HCT116 (cell line): Measurements from ENCODE around the gene BMAL1. TPM values are rescaled to one million over a fixed set of nuclear protein-coding genes. Genes with fewer than 3 reads are reported as not detected.

Source experiments
- ATAC-seq: fragments of 200-7000 bp; cut with Tn5 transposase; 2 replicates; pipeline ENCODE4 v1.9.1; 2020; ENCODE audit warnings: mild to moderate bottlenecking, moderate library complexity
- BruUV-seq: library from RNA; stranded (reverse); fragments of 400-500 nt; replicated peaks from 2 replicates; lab custom pipeline; 2021; lab: Mats Ljungman, UMichigan
- CTCF ChIA-PET: fragments of 300-600 bp; sonication (Branson Sonifier 250); formaldehyde crosslinking; loops from one replicate; lab custom pipeline; 2021; ENCODE audit warnings: antibody characterized with exemption; lab: Charles Lee
- POLR2A ChIA-PET: fragments of 300-600, 350-600 bp; sonication (Branson Sonifier 250); formaldehyde crosslinking; loops from one replicate; lab custom pipeline; 2021; ENCODE audit warnings: antibody characterized with exemption; lab: Charles Lee
- RAD21 ChIA-PET, 2 experiments: fragments of 300-600 bp; sonication (Branson Sonifier 250); formaldehyde crosslinking; loops; one replicate each; lab custom pipeline; 2023; ENCODE audit warnings: low total read pairs in 2 of 2; ENCODE audit not compliant: uncharacterized antibody in 2 of 2, unreplicated experiment in 2 of 2, low non-redundant PET in 1 of 2; lab: Charles Lee
- DNase-seq: peaks from one replicate; pipeline ENCODE4 v3.0.0-alpha.2; 2010; ENCODE audit warnings: low read depth, low spot score
- H2AFZ ChIP-seq: fragments of 200-600 bp; shearing (Covaris generic), sonication (generic); 2 replicates; pipeline ENCODE4 v1.6.1; 2017; ENCODE audit warnings: low read depth, mixed run types, mixed read lengths, antibody characterized with exemption, low read length; ENCODE audit not compliant: poor library complexity, severe bottlenecking
- H3K27ac ChIP-seq: 2 replicates; pipeline ENCODE4 v1.5.1; 2012; ENCODE audit warnings: low read depth, low read length
- H3K27me3 ChIP-seq: fragments of 200-600 bp; sonication (generic); 2 replicates; pipeline ENCODE4 v1.6.1; 2016; ENCODE audit warnings: mixed run types, low read length, mixed read lengths; ENCODE audit not compliant: insufficient read depth
- H3K36me3 ChIP-seq, 2 experiments: fragments of 200-500 bp in 1 of 2; fragments of 200-600 bp in 1 of 2; sonication (Bioruptor generic) in 1 of 2; sonication (generic) in 1 of 2; 2 replicates each; pipeline versions ENCODE4 v1.5.1 to v1.6.1; 2014 to 2016; ENCODE audit warnings: low read length in 2 of 2, inconsistent platforms in 1 of 2, mixed read lengths in 1 of 2, mixed run types in 1 of 2; ENCODE audit not compliant: insufficient read depth in 2 of 2, control insufficient read depth in 1 of 2
- H3K4me1 ChIP-seq, 2 experiments: fragments of 200-600 bp in 1 of 2; sonication (generic) in 1 of 2; 2 replicates each; pipeline versions ENCODE4 v1.5.1 to v1.6.1; 2012 to 2017; ENCODE audit warnings: low read length in 2 of 2, inconsistent platforms in 1 of 2, mild to moderate bottlenecking in 1 of 2, mixed read lengths in 1 of 2, mixed run types in 1 of 2, moderate library complexity in 1 of 2; ENCODE audit not compliant: insufficient read depth in 2 of 2, control insufficient read depth in 1 of 2
- H3K4me2 ChIP-seq: fragments of 200-600 bp; sonication (generic); 2 replicates; pipeline ENCODE4 v1.6.1; 2017; ENCODE audit warnings: mixed run types, low read length, mixed read lengths
- H3K4me3 ChIP-seq, 2 experiments: fragments of 200-600 bp in 1 of 2; sonication (generic) in 1 of 2; replicated peaks in 1 of 2; 2 replicates each; pipeline ENCODE4 v1.5.1; 2011 to 2016; ENCODE audit warnings: low read length in 2 of 2, control low read depth in 1 of 2, low read depth in 1 of 2, mild to moderate bottlenecking in 1 of 2, mixed read lengths in 1 of 2, mixed run types in 1 of 2
- H3K79me2 ChIP-seq: fragments of 200-600 bp; sonication (generic); 2 replicates; pipeline ENCODE4 v1.6.1; 2017; ENCODE audit warnings: mild to moderate bottlenecking, mixed run types, low read length, moderate library complexity, mixed read lengths; ENCODE audit not compliant: insufficient read depth
- H3K9ac ChIP-seq: fragments of 200-600 bp; sonication (generic); 2 replicates; pipeline ENCODE4 v1.6.1; 2016; ENCODE audit warnings: low read length, mixed read lengths
- H3K9me2 ChIP-seq: fragments of 200-600 bp; sonication (generic), shearing (Covaris generic); 2 replicates; pipeline ENCODE4 v1.6.1; 2017; ENCODE audit warnings: mixed run types, mild to moderate bottlenecking, moderate library complexity; ENCODE audit not compliant: insufficient read depth
- H3K9me3 ChIP-seq, 2 experiments: fragments of 200-500 bp in 1 of 2; fragments of 200-600 bp in 1 of 2; sonication (Bioruptor generic) in 1 of 2; sonication (generic) in 1 of 2; 2 replicates each; pipeline ENCODE4 v1.6.1; 2014 to 2017; ENCODE audit warnings: low read length in 2 of 2, mixed read lengths in 2 of 2, inconsistent platforms in 1 of 2, low read depth in 1 of 2, mild to moderate bottlenecking in 1 of 2, mixed run types in 1 of 2, moderate library complexity in 1 of 2; ENCODE audit not compliant: control insufficient read depth in 1 of 2, insufficient read depth in 1 of 2
- H4K20me1 ChIP-seq: fragments of 200-600 bp; sonication (generic), shearing (Covaris generic); 2 replicates; pipeline ENCODE4 v1.6.1; 2017; ENCODE audit warnings: mixed run types, mild to moderate bottlenecking, moderate library complexity; ENCODE audit not compliant: insufficient read depth
- ELF1 ChIP-seq: IDR thresholded peaks from 2 replicates; pipeline ENCODE4 v1.6.1; 2012; ENCODE audit warnings: low read depth, borderline replicate concordance
- FOSL1 ChIP-seq: IDR thresholded peaks from 2 replicates; pipeline ENCODE4 v1.6.1; 2012; ENCODE audit warnings: low read depth
- JUND ChIP-seq: IDR thresholded peaks from 2 replicates; pipeline ENCODE4 v1.6.1; 2012
- REST ChIP-seq: IDR thresholded peaks from 2 replicates; pipeline ENCODE4 v1.6.1; 2012; ENCODE audit warnings: low read depth
- YY1 ChIP-seq: IDR thresholded peaks from 2 replicates; pipeline ENCODE4 v1.6.1; 2011; ENCODE audit warnings: low read length, low read depth, moderate library complexity, mild to moderate bottlenecking; ENCODE audit not compliant: insufficient replicate concordance; ENCODE audit errors: extremely low read depth
- intact Hi-C: fragments of 100-400 bp; cut with micrococcal nuclease; formaldehyde crosslinking; loops from 2 replicates; pipeline ENCODE4 v1.10.0; 2022
- total RNA-seq: library from RNA; stranded (reverse); gene quantifications from one replicate; pipeline ENCODE4 v1.2.1, GENCODE V29; 2021; ENCODE audit not compliant: unreplicated experiment

The BMAL1 gene
- total RNA-seq, 1 experiment from 2014 or later: 17.6 TPM

DNA sequence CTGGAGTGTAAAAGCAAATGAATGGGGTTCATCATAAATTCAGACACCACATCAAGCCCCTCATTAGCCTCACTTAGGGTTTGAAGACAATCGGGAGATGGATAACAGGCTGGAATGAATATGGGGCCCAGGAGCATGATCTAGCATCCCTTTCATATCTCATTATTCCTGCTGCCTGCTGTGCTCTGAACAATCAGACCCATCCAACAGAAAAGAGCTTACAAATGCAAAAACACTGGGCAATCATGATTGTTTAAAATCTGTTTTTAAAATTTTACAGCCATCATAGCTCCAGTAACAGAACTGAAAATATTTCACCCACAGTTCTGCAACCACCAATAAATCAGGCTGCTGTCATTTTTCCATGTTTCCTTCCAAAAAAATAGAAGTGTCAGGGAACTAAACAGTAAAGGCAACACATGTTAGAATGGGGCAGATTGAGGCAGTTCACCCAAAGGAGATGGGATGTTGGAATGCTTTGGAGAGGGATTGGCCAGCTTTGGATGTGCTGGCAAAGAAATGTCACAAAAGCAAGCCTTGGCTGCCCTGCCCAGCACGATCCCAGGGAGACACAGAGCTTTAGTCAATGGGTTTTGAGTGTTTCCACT, 47.8 kb upstream of the BMAL1 start:
- H3K4me2 ChIP-seq: no peak overlapping the region
- H3K9me2 ChIP-seq: no peaks in the 10 kb centered on the region
- H3K27me3 ChIP-seq: no peaks in the 10 kb centered on the region
- ChIA-PET POLR2A (no interaction called here), CTCF (no interaction called here), RAD21 (no interaction called here)
- no peaks in the 10 kb centered on the region for H4K20me1 ChIP-seq
- ATAC-seq: no peak
- H3K27ac ChIP-seq: no peak overlapping the region
- intact Hi-C loops: no loop called here
- no peak for DNase-seq
- no peaks in the 10 kb centered on the region for H3K79me2 ChIP-seq
- H3K9ac ChIP-seq: no peak overlapping the region
- no peaks in the 10 kb centered on the region for H3K36me3 ChIP-seq
- BruUV-seq: no TSS peak
- H3K4me3 ChIP-seq: no peak overlapping the region
- H3K4me1 ChIP-seq: no peaks in the 10 kb centered on the region
- no peak overlapping the region for H2AFZ ChIP-seq
- H3K9me3 ChIP-seq: no peaks in the 10 kb centered on the region
- TF ChIP-seq ELF1 (no peak), FOSL1 (no peak), YY1 (no peak), REST (no peak), JUND (no peak)
- TF ChIP-seq, all 23 proteins: peak for 0
